H9 (cell line): ENCODE measurements around the gene SELENOS. TPM values are rescaled to one million over a fixed set of nuclear protein-coding genes. Genes with fewer than 3 reads are reported as not detected.

Experiments used
- DNase-seq: peaks from one replicate; pipeline ENCODE4 v3.0.0-alpha.2; 2017
- H2AFZ ChIP-seq: one replicate; pipeline ENCODE4 v1.6.1; 2013; ENCODE audit warnings: mild to moderate bottlenecking, low read length, control low read depth, moderate library complexity
- H2AK5ac ChIP-seq: 2 replicates; pipeline ENCODE4 v1.6.1; 2013; ENCODE audit warnings: low read length, control low read depth, mixed read lengths; ENCODE audit not compliant: insufficient read length
- H2BK120ac ChIP-seq: one replicate; pipeline ENCODE4 v1.6.1; 2013; ENCODE audit warnings: low read depth, mild to moderate bottlenecking, low read length, control low read depth, inconsistent platforms; ENCODE audit not compliant: poor library complexity, severe bottlenecking
- H2BK12ac ChIP-seq: 2 replicates; pipeline ENCODE4 v1.6.1; 2013; ENCODE audit warnings: low read length, control low read depth, mixed read lengths, low read depth; ENCODE audit not compliant: insufficient read length
- H2BK15ac ChIP-seq: 2 replicates; pipeline ENCODE4 v1.6.1; 2013; ENCODE audit warnings: low read depth, low read length, control low read depth
- H2BK20ac ChIP-seq: one replicate; pipeline ENCODE4 v1.6.1; 2013; ENCODE audit warnings: low read depth, mild to moderate bottlenecking, low read length, control low read depth, inconsistent platforms; ENCODE audit not compliant: poor library complexity, severe bottlenecking
- H2BK5ac ChIP-seq: 2 replicates; pipeline ENCODE4 v1.6.1; 2013; ENCODE audit warnings: low read length, control low read depth, mixed read lengths; ENCODE audit not compliant: insufficient read length
- H3K14ac ChIP-seq: 2 replicates; pipeline ENCODE4 v1.6.1; 2013; ENCODE audit warnings: low read length, control low read depth; ENCODE audit not compliant: insufficient read depth
- H3K18ac ChIP-seq: 2 replicates; pipeline ENCODE4 v1.6.1; 2013; ENCODE audit warnings: low read depth, mild to moderate bottlenecking, mixed read lengths, low read length, control low read depth; ENCODE audit not compliant: insufficient read length
- H3K23ac ChIP-seq: 2 replicates; pipeline ENCODE4 v1.6.1; 2013; ENCODE audit warnings: low read length, control low read depth, mixed read lengths, low read depth; ENCODE audit not compliant: insufficient read length
- H3K23me2 ChIP-seq: 2 replicates; pipeline ENCODE4 v1.6.1; 2013; ENCODE audit warnings: low read depth, mild to moderate bottlenecking, mixed read lengths, low read length, control low read depth; ENCODE audit not compliant: insufficient read length, poor library complexity, severe bottlenecking
- H3K27ac ChIP-seq: 2 replicates; pipeline ENCODE4 v1.5.1; 2013; ENCODE audit warnings: low read length, control low read depth, mixed read lengths, low read depth; ENCODE audit not compliant: insufficient read length
- H3K27me3 ChIP-seq: 2 replicates; pipeline ENCODE4 v1.6.1; 2013; ENCODE audit warnings: low read length, control low read depth, inconsistent platforms; ENCODE audit not compliant: insufficient read depth
- H3K4ac ChIP-seq: 2 replicates; pipeline ENCODE4 v1.6.1; 2013; ENCODE audit warnings: low read depth, mild to moderate bottlenecking, control low read depth, inconsistent platforms, low read length, moderate library complexity
- H3K4me1 ChIP-seq: 2 replicates; pipeline ENCODE4 v1.6.1; 2013; ENCODE audit warnings: low read length, control low read depth, inconsistent platforms; ENCODE audit not compliant: insufficient read depth
- H3K4me2 ChIP-seq: 2 replicates; pipeline ENCODE4 v1.6.1; 2013; ENCODE audit warnings: low read length, control low read depth, mixed read lengths; ENCODE audit not compliant: insufficient read length, insufficient read depth
- H3K56ac ChIP-seq: 2 replicates; pipeline ENCODE4 v1.6.1; 2013; ENCODE audit warnings: low read depth, mild to moderate bottlenecking, mixed read lengths, low read length, control low read depth; ENCODE audit not compliant: insufficient read length
- H3K79me1 ChIP-seq: 2 replicates; pipeline ENCODE4 v1.6.1; 2013; ENCODE audit warnings: low read depth, mild to moderate bottlenecking, moderate library complexity, low read length, control low read depth, inconsistent platforms; ENCODE audit not compliant: insufficient read depth, poor library complexity, severe bottlenecking
- H3K79me2 ChIP-seq: 2 replicates; pipeline ENCODE4 v1.6.1; 2013; ENCODE audit warnings: low read length, control low read depth, inconsistent platforms; ENCODE audit not compliant: insufficient read depth
- H3K9ac ChIP-seq: 2 replicates; pipeline ENCODE4 v1.6.1; 2013; ENCODE audit warnings: low read length, control low read depth, mixed read lengths; ENCODE audit not compliant: insufficient read length; ENCODE audit errors: extremely low read depth
- H3K9me3 ChIP-seq: one replicate; pipeline ENCODE4 v1.6.1; 2013; ENCODE audit warnings: low read depth, low read length, inconsistent platforms; ENCODE audit not compliant: control insufficient read depth
- H3T11ph ChIP-seq: one replicate; pipeline ENCODE4 v1.6.1; 2013; ENCODE audit warnings: mild to moderate bottlenecking, low read length, control low read depth, inconsistent platforms
- H4K20me1 ChIP-seq: one replicate; pipeline ENCODE4 v1.6.1; 2013; ENCODE audit not compliant: control insufficient read depth, insufficient read length, insufficient read depth
- H4K5ac ChIP-seq: 2 replicates; pipeline ENCODE4 v1.6.1; 2013; ENCODE audit warnings: low read depth, mild to moderate bottlenecking, mixed read lengths, low read length, control low read depth; ENCODE audit not compliant: insufficient read length
- H4K8ac ChIP-seq: replicated peaks from 2 replicates; pipeline ENCODE4 v1.6.1; 2013; ENCODE audit warnings: low read length, control low read depth, mixed read lengths, low read depth; ENCODE audit not compliant: insufficient read length
- H4K91ac ChIP-seq: 2 replicates; pipeline ENCODE4 v1.6.1; 2013; ENCODE audit warnings: low read depth, mild to moderate bottlenecking, moderate library complexity, mixed read lengths, low read length, control low read depth; ENCODE audit not compliant: insufficient read length
- H3K27ac Mint-ChIP-seq, 3 experiments: 2 replicates in 2 of 3; 3 replicates in 1 of 3; pipeline ENCODE4 v1.8.0; 2020 to 2021; ENCODE audit warnings: mixed read lengths in 3 of 3, mild to moderate bottlenecking in 1 of 3, moderate library complexity in 1 of 3
- H3K27me3 Mint-ChIP-seq: 2 replicates; pipeline ENCODE4 v1.8.0; 2021; ENCODE audit warnings: low read depth, mild to moderate bottlenecking, moderate library complexity, mixed read lengths
- H3K36me3 Mint-ChIP-seq, 3 experiments: 2 replicates in 2 of 3; 3 replicates in 1 of 3; pipeline ENCODE4 v1.8.0; 2020 to 2021; ENCODE audit warnings: low read depth in 3 of 3, mixed read lengths in 3 of 3; ENCODE audit not compliant: insufficient read depth in 1 of 3
- H3K4me1 Mint-ChIP-seq, 2 experiments: 2 replicates each; pipeline ENCODE4 v1.8.0; 2020; ENCODE audit warnings: mixed read lengths in 2 of 2
- H3K4me3 Mint-ChIP-seq, 2 experiments: 2 replicates in 1 of 2; 3 replicates in 1 of 2; pipeline ENCODE4 v1.8.0; 2020 to 2021; ENCODE audit warnings: mild to moderate bottlenecking in 2 of 2, mixed read lengths in 2 of 2, moderate library complexity in 1 of 2
- H3K9me3 Mint-ChIP-seq, 2 experiments: 2 replicates in 1 of 2; 3 replicates in 1 of 2; pipeline ENCODE4 v1.8.0; 2020; ENCODE audit warnings: mild to moderate bottlenecking in 2 of 2, mixed read lengths in 2 of 2, moderate library complexity in 1 of 2
- WGBS: extraction: QIAGEN DNeasy Blood & Tissue Kit; methylation state at CpG from one replicate; pipeline ENCODE4 v1.1.7; 2013; ENCODE audit warnings: missing lambda C conversion rate, low lambda C conversion rate, mixed read lengths; ENCODE audit not compliant: insufficient read length; ENCODE audit errors: extremely low coverage; 5-methylcytosine and 5-hydroxymethylcytosine counted together
- total RNA-seq: library from RNA; stranded (reverse); gene quantifications from 2 replicates; pipeline ENCODE4 v1.2.1, GENCODE V29; 2021
- TF ChIP-seq, protein P1 (sequence below): fragments of 200-600 bp; sonication (generic); conservative IDR thresholded peaks from 3 replicates; pipeline ENCODE4 v1.8.0; 2021; ENCODE audit warnings: antibody characterized with exemption, mild to moderate bottlenecking

SELENOS gene
- total RNA-seq, 1 experiment from 2014 or later = 57.7 TPM

DNA sequence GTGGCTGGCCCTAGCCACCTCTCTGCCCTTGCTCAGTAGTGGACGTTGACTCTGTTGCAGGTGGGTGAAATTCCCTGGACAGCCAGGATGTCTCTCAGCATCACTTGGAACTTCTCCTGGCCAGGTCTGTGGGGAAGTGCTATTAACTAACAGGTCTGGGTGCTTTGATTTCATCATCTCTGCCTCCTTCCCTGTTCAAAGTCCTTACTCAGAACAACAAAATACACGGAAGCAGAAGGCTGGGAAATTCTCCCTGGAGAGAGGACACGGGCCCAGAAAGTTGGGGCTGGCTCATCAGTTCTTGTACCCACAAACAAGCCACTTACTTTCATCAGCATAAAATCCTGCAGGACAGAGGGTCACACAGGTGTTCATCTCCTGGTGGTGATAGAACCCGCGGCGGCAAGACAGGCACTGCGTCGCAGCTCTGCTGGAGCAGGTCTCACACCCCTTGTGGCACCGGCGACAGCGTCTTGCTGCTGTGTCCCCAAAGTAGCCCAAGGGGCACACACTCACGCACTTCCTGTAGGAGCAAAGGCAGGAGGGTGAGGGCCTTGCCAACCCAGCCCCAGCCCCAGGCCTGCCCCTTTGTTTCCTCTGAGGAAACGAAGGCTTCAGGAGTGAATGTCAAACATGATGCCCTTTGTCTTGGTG lies 47.4 kb upstream of the SELENOS start:
- no peaks in the 10 kb centered on the region for H3K27me3 ChIP-seq
- no peaks in the 10 kb centered on the region; a peak in 1 of 7 replicates for H3K36me3 Mint-ChIP-seq

More for the DNA sequence above, 47.4 kb upstream of the SELENOS start:
- Histone ChIP-seq H4K20me1 (no peaks in the 10 kb centered on the region), H2BK5ac (no peak overlapping the region), H4K5ac (no peak overlapping the region), H3K79me2 (no peaks in the 10 kb centered on the region), H2BK120ac (no peak overlapping the region), H2BK20ac (no peak overlapping the region), H3K27ac (no peak overlapping the region), H3K4ac (no peak overlapping the region), H3K79me1 (no peaks in the 10 kb centered on the region), H3K9ac (no peak overlapping the region), H2AFZ (no peak overlapping the region), H2BK15ac (no peak overlapping the region), H3K56ac (no peak overlapping the region), H4K91ac (no peak overlapping the region), H2BK12ac (no peak overlapping the region), H2AK5ac (no peak overlapping the region), H3K14ac (no peak overlapping the region; the same call in 1 of the 2 replicates), H3K4me2 (no peak overlapping the region), H4K8ac (no peak overlapping the region), H3K23ac (no peak overlapping the region), H3K9me3 (no peaks in the 10 kb centered on the region), H3K18ac (no peak overlapping the region), H3T11ph (no peak overlapping the region), H3K4me1 (no peaks in the 10 kb centered on the region), H3K23me2 (no peaks in the 10 kb centered on the region)
- Mint-ChIP-seq H3K4me1 (peaks cover 4 to 8% of the 10 kb centered on the region in 2 experiments), H3K9me3 (no peaks in the 10 kb centered on the region), H3K27ac (no peak overlapping the region; a peak in 1 of 7 replicates), H3K4me3 (no peak overlapping the region), H3K27me3 (peaks cover 52% of the 10 kb centered on the region)
- no CpG with 5 or more reads among the region's 13 CpGs for WGBS
- no peak for DNase-seq
- TF ChIP-seq, protein P1, sequence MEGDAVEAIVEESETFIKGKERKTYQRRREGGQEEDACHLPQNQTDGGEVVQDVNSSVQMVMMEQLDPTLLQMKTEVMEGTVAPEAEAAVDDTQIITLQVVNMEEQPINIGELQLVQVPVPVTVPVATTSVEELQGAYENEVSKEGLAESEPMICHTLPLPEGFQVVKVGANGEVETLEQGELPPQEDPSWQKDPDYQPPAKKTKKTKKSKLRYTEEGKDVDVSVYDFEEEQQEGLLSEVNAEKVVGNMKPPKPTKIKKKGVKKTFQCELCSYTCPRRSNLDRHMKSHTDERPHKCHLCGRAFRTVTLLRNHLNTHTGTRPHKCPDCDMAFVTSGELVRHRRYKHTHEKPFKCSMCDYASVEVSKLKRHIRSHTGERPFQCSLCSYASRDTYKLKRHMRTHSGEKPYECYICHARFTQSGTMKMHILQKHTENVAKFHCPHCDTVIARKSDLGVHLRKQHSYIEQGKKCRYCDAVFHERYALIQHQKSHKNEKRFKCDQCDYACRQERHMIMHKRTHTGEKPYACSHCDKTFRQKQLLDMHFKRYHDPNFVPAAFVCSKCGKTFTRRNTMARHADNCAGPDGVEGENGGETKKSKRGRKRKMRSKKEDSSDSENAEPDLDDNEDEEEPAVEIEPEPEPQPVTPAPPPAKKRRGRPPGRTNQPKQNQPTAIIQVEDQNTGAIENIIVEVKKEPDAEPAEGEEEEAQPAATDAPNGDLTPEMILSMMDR = no peak
